IMR-90 (cell line): Measurements from ENCODE around the gene PPIA. TPM values are rescaled to one million over a fixed set of nuclear protein-coding genes. Genes with fewer than 3 reads are reported as not detected.
"Not testable (repeated sequence)": the region's sequence is repeated elsewhere in the genome, so short reads cannot be mapped to it uniquely, and the experiment has no call there.

Source experiments
- ATAC-seq: fragments of 200-7000 bp; cut with Tn5 transposase; 2 replicates; pipeline ENCODE4 v1.9.1; 2020; ENCODE audit warnings: low read depth, mild to moderate bottlenecking, moderate library complexity
- BruUV-seq: library from RNA; stranded (reverse); fragments of 400-500 nt; replicated peaks from 2 replicates; lab custom pipeline; 2021; lab: Mats Ljungman, UMichigan
- CTCF ChIA-PET: fragments of 300-600 bp; formaldehyde crosslinking; extraction: SDS; loops from one replicate; lab custom pipeline; 2021; ENCODE audit warnings: antibody characterized with exemption; lab: Yijun Ruan, JAX
- POLR2A ChIA-PET: fragments of 300-600 bp; sonication (Branson Sonifier 250); formaldehyde crosslinking; loops from one replicate; lab custom pipeline; 2022; ENCODE audit warnings: antibody characterized with exemption; ENCODE audit not compliant: unreplicated experiment; lab: Charles Lee
- DNase-seq: peaks from one replicate; pipeline ENCODE4 v3.0.0; 2013
- H2AFZ ChIP-seq: replicated peaks from 2 replicates; pipeline ENCODE3; 2013; ENCODE audit warnings: low read length, mild to moderate bottlenecking; ENCODE audit not compliant: poor library complexity
- H2AK5ac ChIP-seq: 2 replicates; pipeline ENCODE4 v1.6.1; 2013; ENCODE audit warnings: low read depth, low read length, inconsistent platforms
- H2AK9ac ChIP-seq: replicated peaks from 2 replicates; pipeline ENCODE3; 2013; ENCODE audit warnings: mild to moderate bottlenecking, low read depth, low read length, moderate library complexity; ENCODE audit not compliant: poor library complexity
- H2BK120ac ChIP-seq: 2 replicates; pipeline ENCODE4 v1.6.1; 2013; ENCODE audit warnings: low read depth, low read length, inconsistent platforms
- H2BK15ac ChIP-seq: 3 replicates; pipeline ENCODE4 v1.6.1; 2013; ENCODE audit warnings: low read depth, low read length, inconsistent platforms
- H2BK20ac ChIP-seq: 2 replicates; pipeline ENCODE4 v1.6.1; 2013; ENCODE audit warnings: low read depth, mild to moderate bottlenecking, inconsistent platforms, low read length, moderate library complexity
- H2BK5ac ChIP-seq: 2 replicates; pipeline ENCODE4 v1.6.1; 2013; ENCODE audit warnings: mild to moderate bottlenecking, low read depth, low read length, inconsistent platforms; ENCODE audit not compliant: poor library complexity, severe bottlenecking
- H3K14ac ChIP-seq: replicated peaks from 2 replicates; pipeline ENCODE4 v1.6.1; 2013; ENCODE audit warnings: low read depth, low read length, inconsistent platforms
- H3K18ac ChIP-seq: 2 replicates; pipeline ENCODE4 v1.6.1; 2013; ENCODE audit warnings: low read depth, low read length, control low read depth
- H3K23ac ChIP-seq: 2 replicates; pipeline ENCODE4 v1.6.1; 2013; ENCODE audit warnings: low read depth, low read length, inconsistent platforms
- H3K27ac ChIP-seq: 2 replicates; pipeline ENCODE4 v1.5.1; 2013; ENCODE audit warnings: mild to moderate bottlenecking, control low read depth, low read length; ENCODE audit not compliant: insufficient read depth
- H3K27me3 ChIP-seq: 2 replicates; pipeline ENCODE4 v1.6.1; 2013; ENCODE audit warnings: low read length; ENCODE audit not compliant: control insufficient read depth, insufficient read depth
- H3K36me3 ChIP-seq: 2 replicates; pipeline ENCODE4 v1.6.1; 2013; ENCODE audit warnings: low read length, mixed read lengths; ENCODE audit not compliant: control insufficient read depth, insufficient read depth
- H3K4ac ChIP-seq: 2 replicates; pipeline ENCODE4 v1.6.1; 2013; ENCODE audit warnings: low read depth, low read length, inconsistent platforms
- H3K4me1 ChIP-seq: 2 replicates; pipeline ENCODE4 v1.6.1; 2013; ENCODE audit warnings: low read length, mixed read lengths; ENCODE audit not compliant: control insufficient read depth, insufficient read depth
- H3K4me2 ChIP-seq: 2 replicates; pipeline ENCODE4 v1.6.1; 2013; ENCODE audit warnings: low read depth, mild to moderate bottlenecking, control low read depth, low read length, moderate library complexity
- H3K4me3 ChIP-seq: 2 replicates; pipeline ENCODE4 v1.5.1; 2013; ENCODE audit warnings: low read depth, mild to moderate bottlenecking, control low read depth, low read length, moderate library complexity; ENCODE audit not compliant: insufficient read depth
- H3K56ac ChIP-seq: 2 replicates; pipeline ENCODE4 v1.6.1; 2013; ENCODE audit warnings: low read length, inconsistent platforms; ENCODE audit not compliant: insufficient read depth; ENCODE audit errors: extremely low read depth
- H3K79me1 ChIP-seq, 2 experiments: 2 replicates each; pipeline ENCODE4 v1.6.1; 2013; ENCODE audit warnings: low read length in 2 of 2, inconsistent platforms in 1 of 2, low read depth in 1 of 2
- H3K9ac ChIP-seq: 2 replicates; pipeline ENCODE4 v1.6.1; 2013; ENCODE audit warnings: low read depth, low read length, control low read depth
- H3K9me1 ChIP-seq: 2 replicates; pipeline ENCODE4 v1.6.1; 2013; ENCODE audit warnings: low read length, inconsistent platforms; ENCODE audit not compliant: insufficient read depth
- H3K9me3 ChIP-seq: 2 replicates; pipeline ENCODE4 v1.6.1; 2013; ENCODE audit warnings: low read length; ENCODE audit not compliant: control insufficient read depth, insufficient read depth
- H4K20me1 ChIP-seq: 2 replicates; pipeline ENCODE4 v1.6.1; 2013; ENCODE audit warnings: low read length, inconsistent platforms; ENCODE audit not compliant: insufficient read depth
- H4K5ac ChIP-seq: 2 replicates; pipeline ENCODE4 v1.6.1; 2013; ENCODE audit warnings: mild to moderate bottlenecking, low read depth, low read length, control low read depth
- H4K8ac ChIP-seq, 2 experiments: 2 replicates each; pipeline ENCODE4 v1.6.1; 2013; ENCODE audit warnings: low read depth in 2 of 2, low read length in 2 of 2, control low read depth in 1 of 2, inconsistent platforms in 1 of 2
- H4K91ac ChIP-seq: 2 replicates; pipeline ENCODE4 v1.6.1; 2013; ENCODE audit warnings: low read depth, low read length, inconsistent platforms; ENCODE audit not compliant: insufficient read depth
- WGBS, 2 experiments: methylation state at CpG; one replicate each; pipeline versions ENCODE4 v1.1.5 to v1.1.7; 2013; ENCODE audit warnings: missing lambda C conversion rate in 2 of 2; ENCODE audit not compliant: insufficient read length in 1 of 2; ENCODE audit errors: extremely low coverage in 2 of 2; 5-methylcytosine and 5-hydroxymethylcytosine counted together
- dilution Hi-C: fragments of 300-500 bp; cut with HindIII; formaldehyde crosslinking; loops from one replicate; pipeline ENCODE4 v1.14.3; 2018; ENCODE audit warnings: low sequenced_read_pairs; ENCODE audit not compliant: unreplicated experiment
- in situ Hi-C: fragments of 300-500 bp; cut with MboI; formaldehyde crosslinking; loops from 3 replicates; pipeline ENCODE4 v1.14.3; 2019; ENCODE audit warnings: low sequenced_read_pairs, inconsistent platforms, mixed read lengths
- intact Hi-C: fragments of 100-400 bp; cut with micrococcal nuclease; formaldehyde crosslinking; loops from 2 replicates; pipeline ENCODE4 v1.10.0; 2022
- polyA plus RNA-seq, 3 experiments: library from polyadenylated mRNA; depleted of rRNA; stranded (reverse); fragments of >200 nt; gene quantifications; 2 replicates each; pipeline ENCODE4 v1.2.3, GENCODE V29; 2012; ENCODE audit warnings: low replicate concordance in 1 of 3
- total RNA-seq: library from RNA; depleted of rRNA; stranded (reverse); fragments of >200 nt; gene quantifications from 2 replicates; pipeline ENCODE4 v1.2.3, GENCODE V29; 2012

The PPIA gene
- total and polyA plus RNA-seq, 2 of the 4 experiments (the other 2 are of a cell fraction), result 3,396 to 4,883 TPM

DNA sequence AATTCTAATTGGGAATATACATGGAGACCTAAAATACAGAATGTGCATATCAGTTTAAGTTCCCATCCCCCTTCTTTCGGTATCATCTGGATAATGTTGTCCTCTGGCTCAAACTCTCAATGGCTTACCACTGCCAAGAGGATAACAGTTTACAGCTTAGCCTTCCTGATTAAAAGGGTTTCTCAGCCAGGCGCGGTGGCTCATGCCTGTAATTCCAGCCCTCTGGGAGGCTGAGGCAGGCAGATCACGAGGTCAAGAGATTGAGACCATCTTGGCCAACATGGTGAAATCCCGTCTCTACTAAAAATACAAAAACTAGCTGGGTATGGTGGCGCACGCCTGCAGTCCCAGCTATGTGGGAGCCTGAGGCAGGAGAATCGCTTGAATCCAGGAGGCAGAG, 46.2 kb downstream of the PPIA start:
- DNase-seq, intact Hi-C loops, H3K23ac ChIP-seq, H2BK5ac ChIP-seq, BruUV-seq, POLR2A ChIA-PET, H2AFZ ChIP-seq, H4K91ac ChIP-seq, H3K4me2 ChIP-seq, H3K9me3 ChIP-seq, H3K27me3 ChIP-seq, H4K8ac ChIP-seq, H3K18ac ChIP-seq, H2BK20ac ChIP-seq, H3K56ac ChIP-seq, H3K4me3 ChIP-seq, H2AK9ac ChIP-seq, H3K4me1 ChIP-seq, H3K9me1 ChIP-seq, H2AK5ac ChIP-seq, ATAC-seq, dilution Hi-C loops, H2BK120ac ChIP-seq, H3K4ac ChIP-seq, H3K14ac ChIP-seq, H4K5ac ChIP-seq, H3K9ac ChIP-seq, H3K27ac ChIP-seq, H2BK15ac ChIP-seq: not testable (repeated sequence)
- peaks cover 10% of the 10 kb centered on the region for H3K36me3 ChIP-seq
- peaks cover 17 to 34% of the 10 kb centered on the region in 2 experiments; a peak in 3 of 4 replicates for H3K79me1 ChIP-seq
- in situ Hi-C loops, result loop anchor here (10.0 kb wide), 1 partner anchor 248 kb away; no protein-coding TSS in a partner anchor
- H4K20me1 ChIP-seq, result peaks cover 12% of the 10 kb centered on the region
- CTCF ChIA-PET, result interaction anchor here (0.9 kb wide), 1 partner anchor 12 kb away, joined by 3 read pairs; no protein-coding TSS in a partner anchor
- 100% methylated on average over 3 of the region's 8 CpGs; no CpG with 5 or more reads in 1 of the 2 experiments for WGBS, 2 experiments

DNA sequence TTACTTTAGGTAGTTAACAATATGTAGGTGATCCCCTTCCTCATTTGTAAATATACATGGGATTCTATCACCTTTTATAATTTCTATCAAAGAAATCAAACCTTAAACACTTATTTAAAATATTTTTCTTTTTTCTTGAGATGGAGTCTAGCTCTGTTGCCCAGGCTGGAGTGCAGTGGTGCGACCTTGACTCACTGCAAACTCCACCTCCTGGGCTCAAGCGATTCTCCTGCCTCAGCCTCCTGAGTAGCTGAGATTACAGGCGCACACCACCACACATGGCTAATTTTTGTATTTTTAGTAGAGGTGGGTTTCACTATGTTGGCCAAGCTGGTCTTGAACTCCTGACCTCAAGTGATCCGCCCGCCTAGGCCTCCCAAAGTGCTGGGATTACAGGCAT, 47.0 kb downstream of the PPIA start:
- Histone ChIP-seq H3K79me1 (peaks cover 17 to 34% of the 10 kb centered on the region in 2 experiments; a peak in 3 of 4 replicates), H4K20me1 (peaks cover 12% of the 10 kb centered on the region)
- ATAC-seq, H3K36me3 ChIP-seq, H4K8ac ChIP-seq, H3K27ac ChIP-seq, intact Hi-C loops, H3K4me3 ChIP-seq, H3K4ac ChIP-seq, H2BK120ac ChIP-seq, H3K23ac ChIP-seq, dilution Hi-C loops, H2AFZ ChIP-seq, H2BK5ac ChIP-seq, H3K9ac ChIP-seq, H4K5ac ChIP-seq, H3K4me2 ChIP-seq, H2BK15ac ChIP-seq, H2AK9ac ChIP-seq, H3K56ac ChIP-seq, H2BK20ac ChIP-seq, BruUV-seq, H4K91ac ChIP-seq, H3K27me3 ChIP-seq, H3K4me1 ChIP-seq, H2AK5ac ChIP-seq, DNase-seq, H3K14ac ChIP-seq, H3K9me1 ChIP-seq, POLR2A ChIA-PET, H3K18ac ChIP-seq, H3K9me3 ChIP-seq: not testable (repeated sequence)
- CTCF ChIA-PET, result interaction anchor here (0.6 kb wide), 1 partner anchor 178 kb away, joined by 3 read pairs; no protein-coding TSS in a partner anchor
- no CpG with 5 or more reads among the region's 5 CpGs for WGBS, 2 experiments
- in situ Hi-C loops, result loop anchor here (10.0 kb wide), 1 partner anchor 249 kb away; no protein-coding TSS in a partner anchor
